ENCODE results near the gene CDC42EP4. TPM values are rescaled to one million over a fixed set of nuclear protein-coding genes. Genes with fewer than 3 reads are reported as not detected.

The CDC42EP4 gene
- total RNA-seq, 2 donors from 2014 or later = 35.4 to 56.0 TPM

DNA sequence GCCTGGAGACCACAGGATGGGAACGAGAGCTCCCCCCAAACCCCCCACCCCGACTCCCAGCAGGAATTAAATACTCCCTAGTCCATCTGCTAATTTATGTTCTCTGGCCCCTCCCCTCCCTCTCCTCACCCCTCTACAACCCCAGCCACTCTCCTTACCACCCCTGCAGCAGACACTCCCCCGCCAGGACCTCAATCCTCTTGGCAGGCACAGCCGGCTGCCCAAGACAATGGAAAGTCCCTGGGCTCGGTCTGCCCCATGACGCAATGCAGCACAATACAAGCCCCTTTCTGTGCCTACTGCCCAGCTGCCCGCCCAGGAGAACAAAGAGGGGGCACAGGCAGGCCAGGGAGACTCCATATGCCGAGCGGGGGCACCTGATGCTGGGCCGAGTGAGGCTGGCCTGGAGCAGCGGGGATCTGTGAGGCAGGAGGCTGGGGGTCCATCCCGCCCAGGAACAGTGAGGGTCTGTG lies 30.3 kb upstream of the CDC42EP4 start:
- peak overlapping the region; percentile 62 to 70 for H3K27ac ChIP-seq
- TF ChIP-seq, protein P1, sequence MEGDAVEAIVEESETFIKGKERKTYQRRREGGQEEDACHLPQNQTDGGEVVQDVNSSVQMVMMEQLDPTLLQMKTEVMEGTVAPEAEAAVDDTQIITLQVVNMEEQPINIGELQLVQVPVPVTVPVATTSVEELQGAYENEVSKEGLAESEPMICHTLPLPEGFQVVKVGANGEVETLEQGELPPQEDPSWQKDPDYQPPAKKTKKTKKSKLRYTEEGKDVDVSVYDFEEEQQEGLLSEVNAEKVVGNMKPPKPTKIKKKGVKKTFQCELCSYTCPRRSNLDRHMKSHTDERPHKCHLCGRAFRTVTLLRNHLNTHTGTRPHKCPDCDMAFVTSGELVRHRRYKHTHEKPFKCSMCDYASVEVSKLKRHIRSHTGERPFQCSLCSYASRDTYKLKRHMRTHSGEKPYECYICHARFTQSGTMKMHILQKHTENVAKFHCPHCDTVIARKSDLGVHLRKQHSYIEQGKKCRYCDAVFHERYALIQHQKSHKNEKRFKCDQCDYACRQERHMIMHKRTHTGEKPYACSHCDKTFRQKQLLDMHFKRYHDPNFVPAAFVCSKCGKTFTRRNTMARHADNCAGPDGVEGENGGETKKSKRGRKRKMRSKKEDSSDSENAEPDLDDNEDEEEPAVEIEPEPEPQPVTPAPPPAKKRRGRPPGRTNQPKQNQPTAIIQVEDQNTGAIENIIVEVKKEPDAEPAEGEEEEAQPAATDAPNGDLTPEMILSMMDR (IDR thresholded peaks at IDR 0.05) = no peak
- no peak overlapping the region for H3K4me3 ChIP-seq
- H3K4me1 ChIP-seq = peaks cover 0 to 29% of the 10 kb centered on the region in 2 donors
- DNase-seq (ENCODE audit: low spot score) = peak; percentile 77
- no peaks in the 10 kb centered on the region for H3K9me3 ChIP-seq
- no peaks in the 10 kb centered on the region for H3K36me3 ChIP-seq
- H3K27me3 ChIP-seq = no peaks in the 10 kb centered on the region

DNA sequence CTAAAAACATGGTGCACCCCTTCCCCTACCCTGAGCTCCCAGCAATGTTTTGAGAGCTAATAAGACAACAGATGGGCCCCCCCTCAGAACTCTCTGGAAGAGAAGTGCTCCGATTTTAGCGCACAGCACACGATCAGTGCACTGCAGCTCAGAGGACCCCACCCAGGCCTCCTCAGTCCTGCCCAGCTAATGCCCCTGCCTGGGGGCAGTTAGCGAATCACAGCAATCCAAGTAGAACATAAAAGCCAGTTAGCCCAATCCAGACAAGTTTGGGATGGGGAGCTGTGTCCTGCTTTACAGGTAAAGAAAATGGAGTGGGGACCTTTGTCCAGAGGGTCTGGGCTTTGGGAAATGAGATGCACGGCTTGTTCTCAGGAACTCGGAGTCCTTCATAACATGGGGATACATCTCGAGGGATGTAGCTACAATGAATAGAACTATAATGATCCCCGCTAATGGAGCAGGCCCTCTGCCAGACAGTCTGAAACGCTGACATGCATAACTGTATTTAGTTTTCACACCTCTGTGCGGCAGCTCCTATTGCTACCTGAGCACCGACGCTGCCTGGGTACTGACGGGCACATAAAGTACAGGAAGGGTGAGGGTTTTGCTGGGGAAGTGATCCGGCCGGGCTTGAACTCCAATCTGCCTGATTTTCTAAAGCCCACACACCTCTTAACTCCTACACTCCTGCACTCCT lies 29.7 kb upstream of the CDC42EP4 start:
- Histone ChIP-seq H3K4me1 (peaks cover 0 to 32% of the 10 kb centered on the region in 2 donors), H3K27ac (peak overlapping the region; percentile 62 to 70), H3K9me3 (no peaks in the 10 kb centered on the region), H3K4me3 (no peak overlapping the region), H3K36me3 (no peaks in the 10 kb centered on the region), H3K27me3 (no peaks in the 10 kb centered on the region)
- DNase-seq (ENCODE audit: low spot score) = no peak
- TF ChIP-seq, protein P1 (IDR thresholded peaks at IDR 0.05) = no peak

DNA sequence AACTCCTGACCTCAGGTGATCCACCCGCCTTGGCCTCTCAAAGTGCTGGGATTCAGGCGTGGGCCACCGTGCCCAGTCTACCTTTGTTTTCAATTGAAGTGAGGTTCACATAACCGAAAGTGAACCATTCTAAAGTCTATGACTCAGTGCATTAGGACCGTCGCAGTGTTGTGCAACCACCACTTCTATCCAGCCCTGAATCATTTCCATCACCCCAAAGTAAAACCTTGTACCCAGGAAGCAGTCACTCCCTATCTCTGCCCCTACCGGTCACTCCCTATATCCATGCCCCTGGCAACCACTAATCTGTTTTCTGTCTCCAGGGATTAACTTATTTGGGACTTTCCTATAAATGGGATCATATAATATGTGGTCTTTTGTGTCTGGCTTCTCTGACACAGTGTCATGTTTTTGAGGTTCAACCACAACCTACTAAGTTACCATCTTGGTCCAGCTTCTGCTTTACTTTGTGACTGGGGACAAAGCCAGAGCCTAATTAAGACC lies 28.3 kb upstream of the CDC42EP4 start:
- no peaks in the 10 kb centered on the region for H3K9me3 ChIP-seq
- H3K4me1 ChIP-seq = peaks cover 0 to 36% of the 10 kb centered on the region in 2 donors
- no peaks in the 10 kb centered on the region for H3K27me3 ChIP-seq
- no peaks in the 10 kb centered on the region for H3K36me3 ChIP-seq
- H3K4me3 ChIP-seq = no peak overlapping the region
- H3K27ac ChIP-seq = peak overlapping the region in 1 of 2 donors; percentile 30
- peak; percentile 82 for DNase-seq (ENCODE audit: low spot score)
- TF ChIP-seq, protein P1 (IDR thresholded peaks at IDR 0.05) = peak in 1 of 2 donors; percentile 15

DNA sequence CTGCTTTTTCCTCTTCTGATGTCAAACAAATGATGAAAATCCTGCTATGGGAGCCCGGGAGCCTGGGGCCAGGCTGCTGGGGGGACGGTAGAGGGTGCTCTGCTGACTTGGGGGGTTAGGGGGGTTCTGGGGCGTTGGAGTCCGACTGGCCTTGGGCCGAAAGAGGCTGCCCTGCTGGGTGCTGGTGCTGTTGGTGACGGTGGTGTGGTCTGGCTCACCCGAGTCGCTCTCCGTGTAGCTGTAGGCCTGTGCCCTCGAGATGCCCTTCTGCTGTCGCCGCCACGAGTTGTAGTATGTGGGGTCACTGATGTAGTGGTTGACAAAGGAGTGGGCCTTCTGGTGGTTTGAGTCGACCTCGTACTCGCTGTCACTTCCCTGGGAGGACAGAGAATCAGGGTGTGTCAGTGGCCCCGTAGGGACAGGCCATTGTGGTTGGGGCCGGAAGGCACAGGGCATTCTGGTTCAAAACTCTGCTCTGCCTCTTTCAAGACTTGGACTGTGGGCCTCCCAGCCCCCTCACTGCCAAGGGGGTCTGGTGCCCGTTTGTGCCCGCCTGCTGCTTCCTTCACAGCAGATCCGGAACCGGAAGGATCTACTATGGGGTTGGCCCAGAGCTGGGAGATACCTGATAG lies 26.9 kb upstream of the CDC42EP4 start:
- DNase-seq (ENCODE audit: low spot score) = no peak
- Histone ChIP-seq H3K27me3 (no peaks in the 10 kb centered on the region), H3K4me1 (peaks cover 0 to 34% of the 10 kb centered on the region in 2 donors), H3K4me3 (no peak overlapping the region), H3K27ac (peak overlapping the region; percentile 42 to 57), H3K36me3 (no peaks in the 10 kb centered on the region), H3K9me3 (no peaks in the 10 kb centered on the region)
- TF ChIP-seq, protein P1 (IDR thresholded peaks at IDR 0.05) = no peak

DNA sequence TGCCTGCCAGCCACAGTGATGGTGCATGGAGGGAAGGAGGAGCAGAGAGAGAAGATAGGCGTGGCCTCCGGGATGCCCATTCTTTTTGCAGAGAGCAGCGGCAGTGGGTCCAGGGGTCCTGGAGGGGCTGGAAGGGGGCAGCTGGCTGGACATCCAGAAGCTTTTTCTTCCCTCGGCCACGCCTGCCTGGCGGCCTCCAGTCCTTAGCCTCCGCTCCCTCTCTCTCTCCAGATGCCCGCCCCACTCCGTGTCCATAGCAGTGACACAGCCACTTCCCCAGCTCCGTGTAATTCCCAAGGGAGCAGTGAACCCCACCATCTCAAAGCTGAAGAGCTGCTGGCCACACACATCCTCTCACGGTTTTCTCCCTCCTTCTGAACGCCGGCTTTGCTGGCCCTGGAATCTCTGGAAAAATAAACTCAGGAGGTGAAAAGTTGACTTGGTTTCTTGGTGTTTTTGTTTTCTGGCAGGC lies 26.3 kb upstream of the CDC42EP4 start:
- Histone ChIP-seq H3K36me3 (no peaks in the 10 kb centered on the region), H3K9me3 (no peaks in the 10 kb centered on the region), H3K4me1 (peaks cover 0 to 30% of the 10 kb centered on the region in 2 donors), H3K4me3 (no peak overlapping the region), H3K27ac (peak overlapping the region; percentile 42 to 57), H3K27me3 (no peaks in the 10 kb centered on the region)
- DNase-seq (ENCODE audit: low spot score) = no peak
- TF ChIP-seq, protein P1 (IDR thresholded peaks at IDR 0.05) = no peak

Measured in right atrium auricular region (tissue), 2 donors.